Measurements from ENCODE around the gene TCEANC2. TPM values are rescaled to one million over a fixed set of nuclear protein-coding genes. Genes with fewer than 3 reads are reported as not detected.
"Not testable (repeated sequence)": the region's sequence is repeated elsewhere in the genome, so short reads cannot be mapped to it uniquely, and the experiment has no call there.

The TCEANC2 gene
- 4.3 TPM for polyA plus RNA-seq (2013, experiment 1 of 2; ENCODE audit: insufficient read length)
- 4.9 TPM for polyA plus RNA-seq (2013, experiment 2 of 2; ENCODE audit: insufficient read length)

DNA sequence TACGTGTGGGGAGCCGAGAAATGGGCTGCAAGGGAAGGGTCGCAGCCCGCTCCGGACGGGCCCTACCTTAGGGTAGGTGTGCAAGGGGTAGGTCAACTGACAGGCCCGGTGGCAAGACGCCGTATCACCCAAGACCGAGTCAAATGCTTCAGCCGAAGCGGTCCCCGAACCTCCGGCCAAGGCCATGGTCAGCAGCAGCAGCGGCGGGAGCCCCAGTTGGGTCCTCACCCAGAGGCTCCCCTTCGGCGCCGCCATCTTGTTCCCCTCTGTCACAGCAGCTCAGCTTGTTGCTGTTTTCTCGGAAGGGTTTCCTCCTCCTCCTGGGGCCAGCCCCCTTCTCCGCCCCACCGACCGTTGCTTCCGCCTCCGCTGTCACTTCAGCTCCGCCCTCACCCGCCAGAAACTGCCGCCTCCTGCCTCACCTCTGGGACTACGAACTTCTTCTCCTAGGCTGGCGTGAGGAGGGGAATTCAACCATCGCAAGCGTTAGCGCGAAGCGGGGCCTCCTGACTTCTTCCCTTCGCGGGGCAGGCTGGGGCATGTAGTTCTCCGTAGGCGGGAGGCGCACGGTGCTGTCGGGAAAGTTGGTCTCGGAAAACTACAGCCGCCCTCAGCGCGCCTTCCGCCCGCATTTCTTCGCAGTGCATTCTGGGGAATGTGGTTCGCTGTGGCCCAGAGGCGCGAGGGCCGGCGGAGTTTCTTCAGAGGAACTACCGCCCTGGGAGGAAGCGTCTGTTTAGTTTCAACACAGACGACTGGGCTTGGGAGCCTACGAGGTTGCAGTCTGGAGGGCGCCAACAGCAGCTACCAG is at the start of gene TCEANC2, which contains the start of gene TMEM59:
TSS of gene TCEANC2 (plus strand) at position 675 of the 811 bp plus-strand sequence. CDS start 815 bp downstream, outside the sequence.
TSS of gene TMEM59 (minus strand) at position 271 of the 811 bp plus-strand sequence. CDS start at position 255, 16 bp downstream.
- peak; percentile 99 for DNase-seq

DNA sequence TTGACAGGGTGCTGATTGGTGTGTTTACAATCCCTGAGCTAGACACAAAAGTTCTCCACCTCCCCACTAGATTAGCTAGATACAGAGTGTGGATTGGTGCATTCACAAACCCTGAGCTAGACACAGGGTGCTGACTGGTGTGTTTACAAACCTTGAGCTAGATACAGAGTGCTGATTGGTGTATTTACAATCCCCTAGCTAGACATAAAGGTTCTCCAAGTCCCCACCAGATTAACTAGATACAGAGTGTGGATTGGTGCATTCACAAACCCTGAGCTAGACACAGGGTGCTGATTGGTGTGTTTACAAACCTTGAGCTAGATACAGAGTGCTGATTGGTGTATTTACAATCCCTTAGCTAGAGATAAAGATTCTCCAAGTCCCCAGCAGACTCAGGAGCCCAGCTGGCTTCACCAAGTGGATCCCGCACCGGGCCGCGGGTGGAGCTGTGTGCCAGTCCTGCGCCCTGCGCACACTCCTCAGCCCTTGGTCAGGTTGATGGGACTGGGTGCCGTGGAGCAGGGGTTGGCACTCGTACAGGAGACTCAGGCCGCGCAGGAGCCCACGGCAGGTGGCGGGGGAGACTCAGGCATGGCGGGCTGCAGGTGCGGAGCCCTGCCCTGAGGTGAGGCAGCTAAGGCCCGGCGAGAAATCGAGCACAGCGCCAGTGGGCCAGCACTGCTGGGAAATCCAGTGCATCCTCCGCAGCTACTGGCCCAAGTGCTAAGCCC is 49.5 kb upstream of the TCEANC2 start:
- DNase-seq = not testable (repeated sequence)

DNA sequence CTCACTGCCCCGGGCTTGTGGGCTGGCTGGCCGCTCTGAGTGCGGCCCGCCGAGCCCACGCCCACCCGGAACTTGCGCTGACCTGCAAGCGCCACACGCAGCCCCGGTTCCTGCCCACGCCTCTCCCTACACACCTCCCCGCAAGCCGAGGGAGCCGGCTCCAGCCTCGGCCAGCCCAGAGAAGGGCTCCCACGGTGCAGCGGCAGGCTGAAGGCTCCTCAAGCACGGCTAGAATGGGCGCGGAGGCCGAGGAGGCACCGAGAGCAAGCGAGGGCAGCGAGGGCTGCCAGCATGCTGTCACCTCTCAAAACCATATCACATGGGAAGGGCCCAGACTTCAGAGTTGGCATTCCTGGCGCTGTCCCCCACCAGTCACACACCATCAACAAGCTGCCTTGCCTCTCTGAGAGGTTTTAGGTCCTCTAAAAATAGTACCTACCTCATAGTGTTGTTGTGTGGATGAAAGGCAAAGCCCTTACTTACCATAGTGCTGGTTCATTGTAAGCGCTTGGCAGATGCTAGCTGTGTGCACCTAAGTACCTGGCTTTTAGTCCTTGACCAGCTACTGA is 48.8 kb upstream of the TCEANC2 start:
- no peak for DNase-seq

DNA sequence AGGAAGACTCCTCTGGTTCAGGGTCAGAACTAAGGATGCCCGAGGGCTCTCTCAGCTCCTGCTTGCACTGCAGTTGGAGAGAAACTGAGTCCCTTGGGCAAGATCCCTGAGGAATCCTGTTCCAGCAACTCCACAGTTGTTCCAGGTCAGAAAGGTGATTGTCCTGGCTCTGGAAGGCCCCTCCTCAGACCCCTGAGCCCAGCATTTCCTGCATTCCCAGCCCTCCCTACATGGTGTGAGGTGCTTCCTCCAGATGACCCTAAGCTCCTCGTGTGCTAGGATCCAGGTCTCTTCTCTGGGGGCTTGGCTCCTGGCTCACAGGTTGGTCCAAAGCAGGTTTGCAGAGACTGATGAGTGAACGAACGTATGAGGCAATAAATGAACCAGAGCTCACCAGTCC is 46.9 kb upstream of the TCEANC2 start:
- no peak for DNase-seq

DNA sequence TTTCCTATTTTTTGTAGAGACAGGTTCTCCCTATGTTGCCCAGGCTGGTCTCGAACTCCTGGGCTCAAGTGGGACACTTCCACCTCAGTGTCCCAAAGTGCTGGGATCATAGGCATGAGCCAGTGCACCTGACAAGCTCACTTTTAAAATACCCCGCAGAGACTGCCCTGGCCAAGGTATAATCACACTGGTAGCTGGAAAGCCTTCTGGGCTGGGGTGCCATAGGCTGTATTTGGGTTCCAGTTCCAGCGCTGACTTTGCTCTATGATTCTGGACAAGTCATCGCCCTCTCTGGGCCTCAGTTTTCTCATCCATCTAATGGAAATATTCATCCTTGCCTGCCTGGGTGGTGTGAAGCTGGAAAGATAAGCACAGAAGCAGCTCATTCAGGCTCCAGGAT is 45.8 kb upstream of the TCEANC2 start:
- no peak for DNase-seq

DNA sequence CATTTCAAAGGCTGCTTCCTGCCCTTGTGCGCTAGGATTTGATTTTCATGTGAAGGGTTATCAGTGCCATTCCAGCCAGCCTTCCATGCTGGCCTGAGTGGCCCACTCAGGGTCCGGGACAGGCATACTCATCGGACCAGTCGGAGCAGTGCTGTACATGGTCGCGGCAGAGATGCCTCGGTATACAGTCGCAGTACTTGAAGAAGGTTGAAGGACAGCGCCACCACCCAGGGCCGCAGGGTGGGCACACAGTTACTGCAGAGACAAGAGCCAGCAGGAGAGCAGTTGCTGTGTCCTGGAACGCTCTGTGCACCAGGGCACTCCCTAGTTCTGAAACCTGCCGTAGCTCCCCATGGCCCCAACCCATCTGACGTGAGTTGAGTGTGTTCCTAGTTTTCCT is 44.5 kb upstream of the TCEANC2 start:
- DNase-seq = no peak

DNA sequence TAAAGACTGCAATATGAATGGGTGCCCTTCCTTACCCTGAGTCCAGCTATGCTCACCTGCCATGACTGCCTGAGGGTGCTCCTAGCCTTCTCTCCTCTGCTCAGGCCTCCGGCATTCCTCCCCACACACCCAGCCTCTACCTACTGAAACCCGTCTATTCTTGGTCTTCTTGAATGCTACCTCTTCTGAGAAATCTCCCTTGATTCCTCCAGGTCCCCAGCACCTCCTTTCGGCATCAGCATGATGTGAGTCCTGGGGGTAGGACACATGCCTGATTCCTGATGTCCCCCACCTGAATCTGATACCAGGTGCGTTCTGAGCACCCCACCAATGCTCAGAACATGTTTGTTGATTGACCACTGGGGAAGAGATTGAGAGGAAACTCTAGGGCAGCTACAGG is 44.0 kb upstream of the TCEANC2 start:
- DNase-seq = no peak

DNA sequence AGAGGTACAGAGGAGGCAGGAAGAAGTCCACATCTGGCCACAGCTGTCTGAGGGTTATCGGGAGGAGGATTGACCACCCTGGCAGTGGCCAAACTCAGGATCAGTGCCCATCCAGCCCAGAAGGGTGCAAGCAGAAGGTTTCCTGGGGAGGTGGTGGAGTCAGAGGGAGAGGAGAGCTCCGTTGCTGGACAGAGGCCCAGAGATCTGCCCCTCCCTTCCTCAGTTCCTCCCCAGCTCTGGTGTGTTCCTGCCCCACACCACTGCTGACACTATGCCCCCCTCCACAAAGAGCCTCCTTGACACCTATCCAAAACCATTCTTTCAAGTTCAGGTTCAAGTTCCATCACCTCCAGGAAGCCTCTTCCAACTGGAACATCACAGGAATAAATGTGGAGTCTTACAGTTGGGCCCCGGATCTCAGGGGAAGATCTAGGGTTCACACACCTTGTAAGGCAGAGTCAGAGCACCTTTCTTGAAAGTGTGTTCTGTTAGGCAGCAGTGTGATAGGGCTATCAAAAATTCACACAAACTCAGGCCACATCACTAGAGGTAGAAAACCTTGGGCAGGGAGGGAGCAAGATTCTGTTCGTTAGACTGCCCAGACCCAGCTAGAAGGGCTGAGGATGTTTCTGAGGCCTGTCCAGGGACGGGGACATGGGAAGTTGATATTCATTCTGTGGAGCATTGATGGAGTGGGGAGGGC is 42.8 kb upstream of the TCEANC2 start:
- DNase-seq = no peak

DNA sequence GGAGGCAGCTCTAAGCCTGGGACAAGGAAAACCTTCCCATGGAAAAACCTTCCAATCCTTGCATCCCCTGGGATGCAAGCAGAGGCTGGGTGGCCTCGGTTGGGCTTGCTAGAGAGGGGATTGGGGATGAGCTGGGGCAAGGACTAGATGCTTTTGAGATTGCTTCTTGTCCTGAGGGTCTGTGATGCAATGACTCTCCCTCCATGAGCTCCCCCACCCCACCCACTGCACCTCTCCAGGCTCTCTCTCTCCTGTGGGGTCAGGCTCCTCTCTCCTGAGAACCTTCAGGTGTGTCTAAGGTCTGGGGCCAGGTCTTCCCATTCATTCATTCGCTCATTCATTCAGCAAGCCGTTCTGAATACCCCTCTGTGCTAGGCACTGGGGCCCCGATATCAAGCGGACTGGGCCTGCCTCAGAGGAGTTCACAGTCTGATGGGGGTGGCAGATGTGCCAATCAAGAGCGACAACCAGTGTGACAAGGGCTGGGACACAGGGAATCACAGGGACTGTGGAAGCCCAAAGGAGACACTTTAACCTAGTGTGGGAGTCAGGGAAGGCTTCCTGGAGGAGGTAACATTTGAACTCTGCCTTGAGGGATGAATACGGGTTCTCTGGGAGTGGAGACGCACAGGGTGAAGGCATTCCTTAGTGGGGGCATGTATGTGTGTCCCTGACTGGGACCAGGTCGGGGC is 41.9 kb upstream of the TCEANC2 start:
- no peak for DNase-seq

DNA sequence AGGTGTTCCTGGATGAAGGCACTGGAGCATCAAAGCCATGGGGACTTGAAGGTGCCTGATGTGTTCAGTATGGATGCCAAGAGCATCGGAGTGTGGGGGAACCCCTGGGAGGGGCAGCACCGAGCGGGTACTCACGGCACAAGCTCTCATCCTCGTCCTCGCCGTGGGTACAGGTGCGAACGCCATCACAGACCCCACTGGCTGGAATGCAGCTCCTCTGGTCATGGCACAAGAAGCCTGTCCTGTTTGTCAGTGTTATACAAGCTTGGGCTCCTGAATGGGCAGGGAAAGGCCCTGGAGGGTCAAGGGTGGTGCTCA is 41.4 kb upstream of the TCEANC2 start:
- DNase-seq = no peak

DNA sequence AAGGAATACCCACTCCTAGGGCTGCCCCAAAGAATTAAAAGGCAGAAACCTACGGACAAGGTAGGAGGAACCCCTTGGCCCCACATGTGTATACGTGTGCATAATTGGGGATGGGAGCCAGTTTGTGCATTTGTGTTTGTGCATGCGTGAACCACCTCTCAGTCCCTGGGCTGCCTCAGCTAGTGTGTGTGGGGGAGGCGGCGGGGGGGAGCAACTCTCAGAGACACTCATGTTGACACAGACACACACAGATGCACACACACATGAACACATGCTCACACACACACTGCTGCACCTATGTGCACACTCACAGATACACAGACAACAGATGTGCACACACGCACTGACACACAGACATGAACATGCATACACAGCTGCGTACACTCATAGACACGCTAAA is 40.5 kb upstream of the TCEANC2 start:
- DNase-seq = no peak

DNA sequence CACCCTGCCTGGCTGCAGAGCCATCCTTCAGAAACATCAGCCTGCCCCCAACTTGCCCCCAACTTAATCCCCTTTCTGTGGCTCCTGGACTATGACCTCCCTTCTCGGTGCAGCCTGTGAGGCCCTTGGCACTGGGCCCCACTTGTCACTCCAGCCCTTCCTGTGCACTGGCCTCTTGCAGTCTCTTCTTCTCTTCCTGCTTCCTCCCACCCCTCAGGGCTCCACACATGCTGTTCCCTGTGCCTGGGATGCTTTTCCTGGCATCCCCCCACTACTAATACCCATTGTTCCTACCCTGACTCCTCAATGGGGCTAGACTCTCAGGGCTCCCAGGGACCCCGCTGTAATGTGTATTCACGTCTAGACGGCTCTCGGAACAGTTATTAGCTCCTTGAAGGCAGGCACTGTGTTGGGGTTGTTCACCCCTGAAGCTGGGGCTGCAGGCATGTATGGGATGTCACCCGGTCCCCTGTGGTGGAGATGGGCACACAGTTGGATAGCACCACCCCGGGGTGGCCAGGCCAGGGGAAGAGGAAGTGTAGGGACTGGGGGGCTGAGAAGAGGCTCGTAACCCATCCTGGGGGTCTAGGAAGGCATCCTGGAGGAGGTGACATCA is 39.9 kb upstream of the TCEANC2 start:
- no peak for DNase-seq

DNA sequence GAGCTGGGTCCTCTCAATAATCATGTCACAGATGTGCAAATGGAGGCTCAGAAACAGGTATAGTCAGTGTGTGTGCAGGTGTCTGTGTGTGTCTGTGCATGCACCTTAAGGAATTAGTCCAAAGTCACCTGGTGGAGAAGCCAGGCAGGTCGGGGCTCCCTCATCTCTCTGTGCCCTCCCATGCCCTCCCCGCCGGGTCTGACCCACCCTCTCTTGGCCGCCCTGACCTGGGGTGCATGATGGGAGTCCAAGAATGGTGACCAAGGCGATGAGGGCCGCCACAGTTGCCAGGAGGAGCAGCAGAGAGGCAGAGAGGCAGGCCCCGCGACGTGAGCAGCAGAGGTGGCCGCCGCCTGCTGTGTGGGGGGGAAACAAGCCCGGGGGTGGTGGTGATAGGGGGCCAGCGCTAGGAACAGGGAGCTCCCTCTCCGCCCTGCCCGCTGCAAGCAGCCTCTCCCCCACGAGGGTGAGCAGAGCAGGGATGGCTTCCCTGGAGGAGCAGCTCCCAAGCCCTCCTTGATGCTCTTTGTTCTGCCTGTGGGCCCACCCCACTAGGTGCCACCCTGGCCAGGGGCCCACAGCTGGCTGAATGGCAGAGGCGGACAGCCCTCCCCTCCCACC is 39.3 kb upstream of the TCEANC2 start:
- no peak for DNase-seq

DNA sequence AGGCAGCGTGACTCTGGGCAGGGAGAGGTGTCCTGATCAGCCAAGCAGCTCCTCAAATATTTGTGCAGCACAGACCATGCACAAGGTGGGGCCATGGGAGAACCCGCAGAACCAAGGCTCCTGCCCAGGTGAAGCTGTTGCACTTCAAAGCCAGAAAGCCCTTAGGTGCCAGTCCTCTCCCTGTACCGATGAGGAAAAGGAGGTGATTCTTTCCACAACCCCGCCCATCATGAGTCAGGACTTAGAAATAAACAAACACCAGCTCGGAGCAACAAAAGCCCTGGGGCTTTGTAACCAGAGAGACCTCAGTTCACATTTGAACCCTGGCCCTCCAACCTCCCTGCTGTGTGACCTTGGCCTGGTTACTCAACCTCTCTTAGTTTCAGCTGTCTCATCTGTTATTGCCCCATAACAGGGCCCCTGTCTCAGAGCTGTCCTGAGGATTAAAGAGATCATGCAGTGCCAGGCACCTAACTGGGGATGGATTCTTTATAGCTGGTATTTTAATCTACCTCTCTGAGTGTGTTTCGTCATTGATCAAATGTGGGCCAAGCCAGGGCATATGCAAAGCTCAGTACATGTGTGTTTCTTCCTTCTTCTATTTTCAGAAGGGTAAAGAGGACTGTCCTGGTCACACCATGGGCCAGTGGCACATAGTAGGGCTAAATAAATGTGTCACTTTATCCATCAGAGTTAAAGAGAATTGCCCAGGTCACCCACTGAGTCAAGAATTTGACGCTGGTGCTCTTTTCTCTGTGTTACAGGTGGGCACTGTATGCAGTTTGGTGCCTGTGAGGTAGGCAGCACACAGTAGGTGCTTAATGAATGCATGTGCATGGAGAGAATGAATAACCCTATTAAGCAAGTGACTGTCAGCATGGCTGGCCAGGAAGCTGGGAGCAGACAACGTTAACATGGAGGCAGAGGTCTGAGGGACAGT is 36.8 kb upstream of the TCEANC2 start:
- DNase-seq = no peak

DNA sequence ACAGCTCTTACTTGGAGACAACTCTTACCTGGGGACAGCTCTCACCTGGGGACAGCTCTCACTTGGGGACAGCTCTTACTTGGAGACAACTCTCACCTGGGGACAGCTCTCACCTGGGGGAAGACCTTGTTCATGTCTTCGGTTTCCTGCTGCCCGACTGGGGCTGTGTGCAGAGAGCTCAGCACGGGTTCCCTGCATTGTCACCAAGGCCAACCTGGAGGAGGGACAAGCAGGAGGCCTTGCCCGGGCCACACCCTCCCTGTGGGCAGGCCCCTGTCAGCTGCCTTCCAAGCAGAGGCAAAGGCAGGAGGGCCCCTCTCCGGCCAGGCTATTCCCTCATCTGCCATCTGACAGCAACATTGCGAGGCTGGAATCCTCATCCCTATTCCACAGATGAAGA is 35.4 kb upstream of the TCEANC2 start, which contains the start of gene LDLRAD1:
TSS of gene LDLRAD1 (minus strand) at position 208 of the 400 bp plus-strand sequence. CDS start at position 134, 74 bp downstream.
- DNase-seq = no peak

DNA sequence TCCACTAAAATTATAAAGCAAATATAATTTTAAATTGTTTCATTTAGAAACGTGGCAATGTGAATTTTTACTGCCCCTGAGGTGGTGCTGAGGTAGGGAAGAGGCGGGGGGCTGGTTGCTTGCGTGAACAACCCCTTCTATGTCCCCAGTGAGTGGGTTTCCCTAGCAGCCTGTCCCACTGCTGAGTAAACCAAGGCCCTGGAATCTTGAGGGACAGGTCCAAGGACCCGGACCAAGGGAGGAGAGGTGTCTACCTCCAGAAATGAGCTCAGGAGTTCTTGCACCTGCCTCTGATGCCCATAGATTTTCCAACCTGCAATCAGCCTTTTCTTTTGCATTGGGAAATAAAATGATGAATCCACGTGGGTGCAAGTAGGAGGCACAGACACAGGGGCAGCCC is 34.8 kb upstream of the TCEANC2 start:
- DNase-seq = no peak

DNA sequence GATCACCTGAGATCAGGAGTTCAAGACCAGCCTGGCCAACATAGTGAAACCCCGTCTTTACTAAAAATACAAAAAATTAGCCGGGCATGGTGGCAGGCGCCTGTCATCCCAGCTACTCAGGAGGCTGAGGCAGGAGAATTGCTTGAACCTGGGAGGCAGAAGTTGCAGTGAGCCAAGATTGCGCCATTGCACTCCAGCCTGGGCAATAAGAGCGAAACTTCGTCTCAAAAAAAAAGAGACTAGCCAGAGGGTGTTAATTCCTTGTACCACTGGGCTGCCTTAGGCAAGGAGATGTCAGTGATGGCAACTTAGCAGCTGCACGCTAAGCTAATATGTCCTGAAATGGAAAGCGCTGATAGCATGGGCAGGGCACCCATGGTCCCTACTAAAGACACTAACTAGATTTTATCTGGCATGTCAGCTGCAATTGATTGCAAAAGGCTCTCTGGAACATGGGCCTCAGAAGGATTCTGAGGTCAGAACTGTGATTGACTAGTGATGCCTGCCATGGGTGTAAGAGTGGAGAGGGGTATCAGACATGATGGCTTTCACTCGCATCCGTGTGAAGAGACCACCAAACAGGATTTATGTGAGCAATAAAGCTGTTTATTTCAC is 33.7 kb upstream of the TCEANC2 start:
- DNase-seq = not testable (repeated sequence)

DNA sequence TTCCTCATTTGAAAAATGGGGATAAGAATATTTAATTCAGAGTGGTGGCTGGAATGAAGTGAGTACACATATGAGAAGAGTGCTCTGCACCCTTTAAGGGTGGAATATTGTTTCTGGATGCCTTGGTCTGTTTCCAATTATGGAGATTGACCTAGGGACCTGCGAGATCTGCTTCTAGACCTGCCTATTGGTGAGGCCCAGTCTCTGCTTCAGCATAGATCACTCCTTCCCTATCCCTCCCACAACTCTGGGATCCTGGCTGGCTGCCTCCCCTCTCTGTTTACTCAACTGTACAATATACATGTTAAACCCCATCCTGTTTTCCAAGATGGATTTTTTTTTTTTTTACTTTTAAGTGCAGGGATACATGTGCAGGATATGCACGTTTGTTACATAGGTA is 29.1 kb upstream of the TCEANC2 start:
- DNase-seq = no peak

DNA sequence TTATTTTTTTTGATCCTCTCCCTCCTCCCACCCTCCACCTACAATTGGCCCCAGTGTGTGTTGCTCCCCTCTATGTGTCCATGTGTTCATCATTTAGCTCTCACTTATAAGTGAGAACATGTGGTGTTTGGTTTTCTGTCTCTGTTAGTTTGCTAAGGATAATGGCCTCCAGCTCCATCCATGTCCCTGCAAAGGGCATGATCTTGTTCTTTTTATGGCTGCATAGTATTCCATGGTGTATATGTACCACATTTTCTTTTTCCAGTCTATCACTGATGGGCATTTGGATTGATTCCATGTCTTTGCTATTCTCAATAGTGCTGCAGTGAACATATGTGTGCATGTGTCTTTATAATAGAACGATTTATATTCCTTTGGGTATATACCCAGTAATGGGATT is 28.6 kb upstream of the TCEANC2 start:
- DNase-seq = not testable (repeated sequence)
